GM12865 (cell line): ENCODE results near the gene CACNA1E.

Experiments used
- DNase-seq: peaks from one replicate; pipeline ENCODE4 v3.0.0; 2010; ENCODE audit warnings: low read depth
- H3K4me3 ChIP-seq: 2 replicates; pipeline ENCODE4 v1.5.1; 2011; ENCODE audit warnings: mild to moderate bottlenecking, low read depth, low read length, control low read depth
- TF ChIP-seq, protein P1 (sequence below): IDR thresholded peaks from 2 replicates; pipeline ENCODE4 v1.5.1; 2011; ENCODE audit warnings: low read length, control low read depth, low read depth, inconsistent platforms; ENCODE audit not compliant: insufficient read depth; ENCODE audit errors: missing control alignments

The CACNA1E gene

DNA sequence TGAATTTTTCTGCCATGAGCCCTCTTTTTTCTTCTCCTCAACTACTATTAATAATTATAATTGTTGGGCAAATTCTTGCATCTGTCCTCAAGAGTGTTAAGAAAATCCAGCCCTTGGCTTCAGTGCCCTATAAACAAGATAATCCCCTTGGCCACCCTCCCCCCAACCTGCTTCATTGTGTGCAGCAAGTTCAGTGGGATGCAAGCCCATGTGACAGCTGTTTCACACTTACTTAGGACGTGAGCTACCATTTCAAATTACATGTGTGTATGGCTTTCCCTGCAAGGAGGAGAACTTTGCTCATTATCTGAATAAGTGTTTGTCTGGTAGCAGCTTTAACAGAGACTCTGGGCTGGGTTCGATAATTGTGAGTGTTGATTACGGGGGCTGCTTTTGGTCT, 276.2 kb downstream of the CACNA1E start:
- no peak for DNase-seq
- no peak overlapping the region for H3K4me3 ChIP-seq
- TF ChIP-seq, protein P1, sequence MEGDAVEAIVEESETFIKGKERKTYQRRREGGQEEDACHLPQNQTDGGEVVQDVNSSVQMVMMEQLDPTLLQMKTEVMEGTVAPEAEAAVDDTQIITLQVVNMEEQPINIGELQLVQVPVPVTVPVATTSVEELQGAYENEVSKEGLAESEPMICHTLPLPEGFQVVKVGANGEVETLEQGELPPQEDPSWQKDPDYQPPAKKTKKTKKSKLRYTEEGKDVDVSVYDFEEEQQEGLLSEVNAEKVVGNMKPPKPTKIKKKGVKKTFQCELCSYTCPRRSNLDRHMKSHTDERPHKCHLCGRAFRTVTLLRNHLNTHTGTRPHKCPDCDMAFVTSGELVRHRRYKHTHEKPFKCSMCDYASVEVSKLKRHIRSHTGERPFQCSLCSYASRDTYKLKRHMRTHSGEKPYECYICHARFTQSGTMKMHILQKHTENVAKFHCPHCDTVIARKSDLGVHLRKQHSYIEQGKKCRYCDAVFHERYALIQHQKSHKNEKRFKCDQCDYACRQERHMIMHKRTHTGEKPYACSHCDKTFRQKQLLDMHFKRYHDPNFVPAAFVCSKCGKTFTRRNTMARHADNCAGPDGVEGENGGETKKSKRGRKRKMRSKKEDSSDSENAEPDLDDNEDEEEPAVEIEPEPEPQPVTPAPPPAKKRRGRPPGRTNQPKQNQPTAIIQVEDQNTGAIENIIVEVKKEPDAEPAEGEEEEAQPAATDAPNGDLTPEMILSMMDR = no peak

DNA sequence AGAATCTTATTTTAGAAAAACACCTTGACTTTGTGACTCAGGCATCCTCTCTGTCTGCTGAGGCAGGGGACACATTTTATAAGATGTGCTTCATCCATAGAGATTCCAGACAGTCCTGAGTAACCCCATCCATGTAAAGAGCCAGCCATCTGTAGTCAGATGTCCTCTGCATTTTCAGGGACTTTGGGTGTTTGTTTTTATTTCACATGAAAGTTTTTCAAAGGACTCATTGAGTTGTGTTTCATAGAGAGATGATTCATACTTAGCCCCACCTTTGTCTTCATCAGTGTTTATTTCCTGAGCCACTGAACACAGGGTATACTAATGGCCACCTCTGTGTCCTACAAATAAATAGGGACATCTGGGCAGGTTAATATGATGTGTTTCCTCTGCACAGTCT, 280.4 kb downstream of the CACNA1E start:
- H3K4me3 ChIP-seq = no peak overlapping the region
- TF ChIP-seq, protein P1 = no peak
- no peak for DNase-seq

DNA sequence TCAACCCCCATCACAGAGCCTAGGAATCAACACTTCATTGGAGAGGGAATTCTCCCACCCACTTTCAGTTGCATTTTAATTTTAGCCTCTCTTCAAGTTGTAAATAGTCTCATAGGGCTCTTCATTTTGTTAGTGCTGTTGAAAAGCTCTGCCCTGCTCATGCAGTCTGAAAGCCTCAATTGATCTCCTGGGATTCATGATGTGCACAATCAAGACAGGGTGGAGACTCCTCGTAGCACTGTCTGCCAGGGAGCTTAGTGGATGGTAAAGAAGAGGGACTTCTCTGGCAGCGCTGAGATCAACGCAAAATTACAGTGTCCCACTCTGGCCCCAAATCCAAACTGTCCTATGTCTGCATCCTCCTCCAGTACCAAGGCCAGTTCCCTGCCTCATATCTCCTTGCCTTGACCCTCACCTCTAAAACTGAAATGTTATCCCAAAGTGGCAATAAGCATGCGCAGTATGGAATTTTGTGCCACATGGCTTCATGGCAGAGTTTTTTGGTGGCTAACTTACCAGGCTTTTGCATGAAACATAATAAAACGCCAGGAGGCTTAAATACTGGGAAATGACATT, 282.2 kb downstream of the CACNA1E start:
- DNase-seq = no peak
- TF ChIP-seq, protein P1 = no peak
- H3K4me3 ChIP-seq = no peak overlapping the region

DNA sequence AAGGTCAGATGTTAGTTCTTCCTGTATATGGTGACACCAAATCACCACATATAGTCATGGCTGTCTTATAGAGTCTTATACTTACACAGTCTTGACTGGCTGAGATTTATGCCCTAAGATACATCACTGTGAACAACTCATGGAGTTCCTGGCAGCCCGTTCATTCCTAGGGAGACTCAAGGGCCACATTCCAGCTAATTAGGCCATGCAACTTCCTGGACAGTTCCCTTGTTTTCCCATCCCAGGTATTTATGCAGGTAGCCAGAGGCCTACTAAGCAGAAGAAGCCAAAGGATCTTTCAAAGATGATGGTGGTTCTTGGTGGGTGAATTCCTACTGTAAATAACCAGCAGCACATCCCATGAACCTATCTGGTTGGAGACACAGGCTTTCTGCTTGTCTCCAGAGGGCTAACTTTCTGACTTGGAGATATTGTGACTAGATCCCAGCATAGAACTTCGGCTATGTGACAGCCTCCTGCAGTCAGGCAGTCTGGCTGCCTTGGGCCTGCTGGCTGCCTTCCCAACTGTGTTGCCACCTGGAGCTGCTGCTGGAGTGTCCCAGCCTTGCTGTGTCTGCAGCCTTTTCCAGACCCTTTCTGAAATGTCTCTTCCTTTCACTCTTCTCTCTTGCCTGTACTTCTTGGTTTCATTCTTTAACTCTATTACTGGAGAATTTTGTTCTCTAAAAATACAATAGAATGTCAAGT, 283.8 kb downstream of the CACNA1E start:
- no peak overlapping the region for H3K4me3 ChIP-seq
- DNase-seq = no peak
- TF ChIP-seq, protein P1 = no peak

DNA sequence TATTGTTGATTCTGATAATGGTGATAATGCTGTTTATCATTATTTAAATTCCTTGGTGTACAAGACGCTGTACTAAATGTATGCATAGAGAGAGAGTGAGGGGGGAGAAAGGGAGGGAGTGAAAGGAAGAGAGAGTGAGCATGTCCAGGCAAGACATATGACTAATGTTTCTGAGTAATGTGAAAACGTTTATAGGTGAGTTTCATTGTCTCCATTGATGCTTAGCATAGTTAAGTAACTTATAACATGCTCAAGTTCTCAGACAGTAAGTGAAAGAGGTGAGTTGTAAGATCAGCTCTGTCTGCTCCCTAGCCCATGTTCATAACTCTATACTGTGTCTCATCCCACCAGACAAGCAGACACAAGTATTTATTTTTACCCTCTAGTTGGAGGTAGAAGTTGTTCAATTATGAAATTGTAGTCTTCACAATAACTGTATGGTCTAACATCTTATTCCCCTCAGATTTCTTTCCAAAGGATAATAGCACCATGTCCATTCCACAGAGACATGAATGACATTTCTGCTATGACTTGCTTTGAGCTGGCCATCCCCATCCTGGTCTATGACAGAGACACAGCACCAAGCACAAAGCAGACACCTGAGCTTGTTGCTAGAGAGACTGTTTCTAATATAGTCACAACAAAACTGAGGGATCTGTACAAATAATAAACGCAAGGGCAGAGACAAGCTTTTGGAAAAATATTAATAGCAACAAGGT, 285.1 kb downstream of the CACNA1E start:
- peak; percentile 18 for DNase-seq
- no peak overlapping the region for H3K4me3 ChIP-seq
- TF ChIP-seq, protein P1 = no peak

DNA sequence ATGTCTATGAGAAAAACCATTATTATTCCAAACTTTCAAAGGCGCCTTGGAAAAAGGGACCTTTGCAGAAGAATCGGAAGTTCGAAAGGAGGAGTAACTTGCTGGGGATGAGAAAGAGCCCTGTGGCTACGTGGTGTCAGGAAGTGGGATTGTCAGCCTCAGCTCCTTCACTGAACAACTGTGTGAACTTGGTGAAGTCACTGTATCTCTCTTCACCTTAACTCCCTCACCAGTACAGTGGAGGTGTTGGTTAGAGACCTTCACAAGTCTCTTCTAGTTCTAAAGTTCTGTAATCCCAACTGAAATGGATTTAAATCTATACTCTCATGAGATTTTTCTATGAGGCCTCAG, 285.6 kb downstream of the CACNA1E start:
- DNase-seq = no peak
- TF ChIP-seq, protein P1 = no peak
- H3K4me3 ChIP-seq = no peak overlapping the region
